Stomach (tissue), 4 donors: ENCODE data around the gene IQGAP2.

Experiments used
- EP300 ChIP-seq: sonication (generic); formaldehyde crosslinking; IDR thresholded peaks from one replicate; pipeline ENCODE4 v1.6.1; 2017; ENCODE audit warnings: antibody characterized with exemption
- POLR2A ChIP-seq, 4 donors: fragments of 450-650 bp; IDR thresholded peaks; one replicate each; pipeline ENCODE4 v1.6.1; 2016; ENCODE audit warnings: antibody characterized with exemption in 4 of 4, control low read depth in 2 of 4, mild to moderate bottlenecking in 1 of 4, moderate library complexity in 1 of 4
- POLR2AphosphoS5 ChIP-seq, 3 donors: sonication (generic); formaldehyde crosslinking; IDR thresholded peaks; one replicate each; pipeline ENCODE4 v1.6.1; 2016; ENCODE audit warnings: antibody characterized with exemption in 3 of 3
- TF ChIP-seq, protein P1 (sequence below), 7 experiments: fragments of 450-650 bp in 4 of 7; fragments of 200-600 bp in 3 of 7; sonication (generic) in 3 of 7; IDR thresholded peaks; one replicate each; pipeline ENCODE4 v1.5.1; 2016 to 2019; ENCODE audit warnings: antibody characterized with exemption in 7 of 7, control low read depth in 2 of 7, mild to moderate bottlenecking in 1 of 7

DNA sequence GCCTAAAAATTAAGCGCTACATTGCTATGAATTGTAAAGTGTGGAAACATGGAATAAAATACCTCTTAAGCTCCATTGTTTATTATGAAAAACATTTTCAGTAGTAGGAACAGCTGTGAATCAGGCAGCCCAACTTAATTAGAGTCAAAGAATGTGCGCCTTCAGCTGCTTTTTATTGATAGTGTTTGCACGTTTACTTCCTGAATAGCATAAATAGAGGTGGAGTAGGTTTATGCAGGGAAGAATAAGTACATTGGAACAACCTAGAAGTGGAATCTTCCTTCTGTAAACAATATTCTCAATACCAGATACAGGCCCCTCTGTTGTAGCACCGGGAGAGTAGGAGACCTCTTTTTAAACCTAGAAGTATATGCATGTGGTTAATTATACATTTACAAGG, 79.9 kb downstream of the IQGAP2 start:
- TF ChIP-seq, protein P1, sequence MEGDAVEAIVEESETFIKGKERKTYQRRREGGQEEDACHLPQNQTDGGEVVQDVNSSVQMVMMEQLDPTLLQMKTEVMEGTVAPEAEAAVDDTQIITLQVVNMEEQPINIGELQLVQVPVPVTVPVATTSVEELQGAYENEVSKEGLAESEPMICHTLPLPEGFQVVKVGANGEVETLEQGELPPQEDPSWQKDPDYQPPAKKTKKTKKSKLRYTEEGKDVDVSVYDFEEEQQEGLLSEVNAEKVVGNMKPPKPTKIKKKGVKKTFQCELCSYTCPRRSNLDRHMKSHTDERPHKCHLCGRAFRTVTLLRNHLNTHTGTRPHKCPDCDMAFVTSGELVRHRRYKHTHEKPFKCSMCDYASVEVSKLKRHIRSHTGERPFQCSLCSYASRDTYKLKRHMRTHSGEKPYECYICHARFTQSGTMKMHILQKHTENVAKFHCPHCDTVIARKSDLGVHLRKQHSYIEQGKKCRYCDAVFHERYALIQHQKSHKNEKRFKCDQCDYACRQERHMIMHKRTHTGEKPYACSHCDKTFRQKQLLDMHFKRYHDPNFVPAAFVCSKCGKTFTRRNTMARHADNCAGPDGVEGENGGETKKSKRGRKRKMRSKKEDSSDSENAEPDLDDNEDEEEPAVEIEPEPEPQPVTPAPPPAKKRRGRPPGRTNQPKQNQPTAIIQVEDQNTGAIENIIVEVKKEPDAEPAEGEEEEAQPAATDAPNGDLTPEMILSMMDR (IDR thresholded peaks at IDR 0.05) = no peak
- TF ChIP-seq POLR2A (IDR thresholded peaks at IDR 0.05) (no peak), EP300 (no peak), POLR2AphosphoS5 (IDR thresholded peaks at IDR 0.05) (no peak)
